NCI-H510A (cell line): ENCODE data around the gene MTCH1.
"Not testable (repeated sequence)": the region's sequence is repeated elsewhere in the genome, so short reads cannot be mapped to it uniquely, and the experiment has no call there.

ENCODE experiments used
- DNase-seq: peaks from one replicate; lab custom pipeline; 2025; lab: John Stamatoyannopoulos, UW

MTCH1 gene

GRCh38 chr6:36954262-36954931 is 31.6 kb downstream of the MTCH1 start, which contains the start of gene PI16:
TSS of gene PI16 (plus strand) at chr6:36954738. CDS start at chr6:36954761, 23 bp downstream.
- DNase-seq, result no peak

GRCh38 chr6:36953931-36954261 is 32.1 kb downstream of the MTCH1 start:
- DNase-seq, result no peak

- no peak for DNase-seq
These were observed 36.4 kb downstream of the MTCH1 start for GRCh38 chr6:36949636-36950035.

GRCh38 chr6:36949076-36949475 is 36.9 kb downstream of the MTCH1 start:
- not testable (repeated sequence) for DNase-seq

- no peak for DNase-seq
These were observed 38.2 kb downstream of the MTCH1 start for GRCh38 chr6:36947570-36948351.

- DNase-seq, result no peak
These were observed 39.5 kb downstream of the MTCH1 start for GRCh38 chr6:36946526-36946925.

GRCh38 chr6:36945301-36945700 is 40.7 kb downstream of the MTCH1 start:
- no peak for DNase-seq

GRCh38 chr6:36944650-36945049 is 41.3 kb downstream of the MTCH1 start:
- DNase-seq, result no peak

GRCh38 chr6:36942329-36942728 is 43.7 kb downstream of the MTCH1 start:
- not testable (repeated sequence) for DNase-seq

- DNase-seq, result not testable (repeated sequence)
These were observed 44.4 kb downstream of the MTCH1 start for GRCh38 chr6:36941561-36941960.

GRCh38 chr6:36940027-36940426 is 46.0 kb downstream of the MTCH1 start:
- DNase-seq, result no peak

- not testable (repeated sequence) for DNase-seq
These were observed 47.0 kb downstream of the MTCH1 start for GRCh38 chr6:36939005-36939404.

- DNase-seq, result no peak
These were observed 47.5 kb downstream of the MTCH1 start for GRCh38 chr6:36938536-36938935.

GRCh38 chr6:36937896-36938295 is 48.1 kb downstream of the MTCH1 start:
- DNase-seq, result no peak

GRCh38 chr6:36936824-36937223 is 49.2 kb downstream of the MTCH1 start:
- no peak for DNase-seq

- no peak for DNase-seq
These were observed 51.1 kb downstream of the MTCH1 start for GRCh38 chr6:36934901-36935300.

- no peak for DNase-seq
These were observed 52.5 kb downstream of the MTCH1 start for GRCh38 chr6:36933519-36933918.

GRCh38 chr6:36933102-36933501 is 52.9 kb downstream of the MTCH1 start:
- DNase-seq, result no peak

- DNase-seq, result no peak
These were observed 55.5 kb downstream of the MTCH1 start for GRCh38 chr6:36930483-36930882.

- no peak for DNase-seq
These were observed 56.4 kb downstream of the MTCH1 start for GRCh38 chr6:36929607-36930006.

GRCh38 chr6:36929152-36929551 is 56.8 kb downstream of the MTCH1 start:
- no peak for DNase-seq

GRCh38 chr6:36928547-36928918 is 57.5 kb downstream of the MTCH1 start:
- DNase-seq, result no peak

GRCh38 chr6:36927691-36928546 is 58.1 kb downstream of the MTCH1 start:
- no peak for DNase-seq
